PC-3 (cell line): ENCODE data around the gene LILRB3. TPM values are rescaled to one million over a fixed set of nuclear protein-coding genes. Genes with fewer than 3 reads are reported as not detected.

Source experiments
- ATAC-seq: fragments of 200-7000 bp; cut with Tn5 transposase; 2 replicates; pipeline ENCODE4 v1.9.1; 2020; ENCODE audit warnings: mild to moderate bottlenecking, moderate library complexity
- BruUV-seq: library from RNA; stranded (reverse); fragments of 400-500 nt; replicated peaks from 2 replicates; lab custom pipeline; 2021; lab: Mats Ljungman, UMichigan
- CTCF ChIA-PET: fragments of 300-600 bp; sonication (Branson Sonifier 250); formaldehyde crosslinking; loops from one replicate; lab custom pipeline; 2022; ENCODE audit warnings: antibody characterized with exemption; lab: Charles Lee
- POLR2A ChIA-PET: fragments of 300-600 bp; sonication (Branson Sonifier 250); formaldehyde crosslinking; loops from one replicate; lab custom pipeline; 2022; ENCODE audit warnings: antibody characterized with exemption; ENCODE audit not compliant: unreplicated experiment; lab: Charles Lee
- DNase-seq: peaks from one replicate; pipeline ENCODE4 v3.0.0-alpha.2; 2015
- H2AFZ ChIP-seq: fragments of 300-600 bp; sonication (generic); 2 replicates; pipeline ENCODE4 v1.6.0; 2016; ENCODE audit warnings: antibody characterized with exemption, low read length
- H3F3A ChIP-seq: fragments of 300-600 bp; sonication (generic); one replicate; pipeline ENCODE4 v1.6.0; 2017; ENCODE audit warnings: antibody characterized with exemption, low read length, control low read depth, mild to moderate bottlenecking; ENCODE audit not compliant: unreplicated experiment
- H3K27ac ChIP-seq: fragments of 300-600 bp; sonication (generic); 2 replicates; pipeline ENCODE4 v1.5.1; 2016; ENCODE audit warnings: mild to moderate bottlenecking, low read length
- H3K27me3 ChIP-seq: fragments of 300-600 bp; sonication (generic); 2 replicates; pipeline ENCODE4 v1.6.1; 2016; ENCODE audit warnings: low read length, mixed read lengths
- H3K36me3 ChIP-seq: fragments of 300-600 bp; sonication (generic); 2 replicates; pipeline ENCODE4 v1.6.1; 2016; ENCODE audit warnings: low read depth, mixed run types, low read length, mixed read lengths
- H3K4me1 ChIP-seq: fragments of 300-600 bp; sonication (generic); 2 replicates; pipeline ENCODE4 v1.5.1; 2016; ENCODE audit warnings: low read length; ENCODE audit not compliant: insufficient read depth
- H3K4me2 ChIP-seq: fragments of 300-600 bp; sonication (generic); 2 replicates; pipeline ENCODE4 v1.6.0; 2016; ENCODE audit warnings: low read length
- H3K4me3 ChIP-seq: fragments of 300-600 bp; sonication (generic); 2 replicates; pipeline ENCODE4 v1.5.1; 2016; ENCODE audit warnings: mild to moderate bottlenecking, low read length, mixed read lengths
- H3K79me2 ChIP-seq: fragments of 300-600 bp; sonication (generic); 2 replicates; pipeline ENCODE4 v1.6.1; 2017; ENCODE audit warnings: low read length, mixed read lengths
- H3K9ac ChIP-seq: fragments of 300-600 bp; sonication (generic); 2 replicates; pipeline ENCODE4 v1.6.0; 2016; ENCODE audit warnings: mild to moderate bottlenecking, low read length
- H3K9me2 ChIP-seq: fragments of 300-600 bp; sonication (generic); replicated peaks from 2 replicates; pipeline ENCODE4 v1.6.1; 2016; ENCODE audit warnings: mixed run types, low read length, mixed read lengths
- H3K9me3 ChIP-seq: fragments of 300-600 bp; sonication (generic); 2 replicates; pipeline ENCODE4 v1.6.1; 2016; ENCODE audit warnings: low read length, mixed read lengths
- H4K20me1 ChIP-seq: fragments of 300-600 bp; sonication (generic); 2 replicates; pipeline ENCODE4 v1.6.1; 2016; ENCODE audit warnings: low read length, mixed read lengths
- EZH2 ChIP-seq: fragments of 300-600 bp; sonication (generic); IDR thresholded peaks from one replicate; pipeline ENCODE4 v1.6.1; 2017; ENCODE audit warnings: antibody characterized with exemption, mild to moderate bottlenecking, low read length; ENCODE audit not compliant: unreplicated experiment
- EZH2phosphoT487 ChIP-seq: fragments of 300-600 bp; sonication (generic); IDR thresholded peaks from 2 replicates; pipeline ENCODE4 v1.6.1; 2018; ENCODE audit warnings: mild to moderate bottlenecking, antibody characterized with exemption, low read length, borderline replicate concordance
- intact Hi-C: fragments of 100-400 bp; cut with micrococcal nuclease; formaldehyde crosslinking; loops from 2 replicates; pipeline ENCODE4 v1.9.0; 2023
- total RNA-seq: library from RNA; depleted of rRNA; stranded (reverse); fragments of >200 nt; gene quantifications from 2 replicates; pipeline ENCODE4 v1.2.3, GENCODE V29; 2014
- TF ChIP-seq, protein P1 (sequence below): fragments of 300-600 bp; sonication (generic); conservative IDR thresholded peaks from 2 replicates; pipeline ENCODE4 v1.5.1; 2017; ENCODE audit warnings: antibody characterized with exemption, low read depth, mild to moderate bottlenecking, low read length

The LILRB3 gene
- total RNA-seq, 1 experiment from 2014 or later = not detected

- no peak overlapping the region for H2AFZ ChIP-seq
- H4K20me1 ChIP-seq = peaks cover 60% of the 10 kb centered on the region
- ChIA-PET POLR2A (interaction anchor here (0.5 to 1.6 kb wide), 4 partner anchors 8 to 341 kb away, joined by 3 to 18 read pairs (median 3); partner anchors contain the start of genes LENG9, MBOAT7 and TSEN34), CTCF (interaction anchor here (0.6 kb wide), 1 partner anchor 184 kb away, joined by 6 read pairs; no protein-coding TSS in a partner anchor)
- no peaks in the 10 kb centered on the region for H3K9me2 ChIP-seq
- peak overlapping the region; percentile 50 for H3K4me2 ChIP-seq
- intact Hi-C loops = no loop called here
- H3K79me2 ChIP-seq = peaks cover 48% of the 10 kb centered on the region
- no peaks in the 10 kb centered on the region for H3K9me3 ChIP-seq
- H3K4me1 ChIP-seq = peaks cover 36% of the 10 kb centered on the region
- H3K4me3 ChIP-seq = no peak overlapping the region
- ATAC-seq (peak; percentile 91), DNase-seq (peak; percentile 99)
- no peak overlapping the region for H3K9ac ChIP-seq
- peaks cover 40% of the 10 kb centered on the region for H3K36me3 ChIP-seq
- BruUV-seq = no TSS peak
- H3F3A ChIP-seq = peaks cover 23% of the 10 kb centered on the region
- no peaks in the 10 kb centered on the region for H3K27me3 ChIP-seq
- TF ChIP-seq, protein P1, sequence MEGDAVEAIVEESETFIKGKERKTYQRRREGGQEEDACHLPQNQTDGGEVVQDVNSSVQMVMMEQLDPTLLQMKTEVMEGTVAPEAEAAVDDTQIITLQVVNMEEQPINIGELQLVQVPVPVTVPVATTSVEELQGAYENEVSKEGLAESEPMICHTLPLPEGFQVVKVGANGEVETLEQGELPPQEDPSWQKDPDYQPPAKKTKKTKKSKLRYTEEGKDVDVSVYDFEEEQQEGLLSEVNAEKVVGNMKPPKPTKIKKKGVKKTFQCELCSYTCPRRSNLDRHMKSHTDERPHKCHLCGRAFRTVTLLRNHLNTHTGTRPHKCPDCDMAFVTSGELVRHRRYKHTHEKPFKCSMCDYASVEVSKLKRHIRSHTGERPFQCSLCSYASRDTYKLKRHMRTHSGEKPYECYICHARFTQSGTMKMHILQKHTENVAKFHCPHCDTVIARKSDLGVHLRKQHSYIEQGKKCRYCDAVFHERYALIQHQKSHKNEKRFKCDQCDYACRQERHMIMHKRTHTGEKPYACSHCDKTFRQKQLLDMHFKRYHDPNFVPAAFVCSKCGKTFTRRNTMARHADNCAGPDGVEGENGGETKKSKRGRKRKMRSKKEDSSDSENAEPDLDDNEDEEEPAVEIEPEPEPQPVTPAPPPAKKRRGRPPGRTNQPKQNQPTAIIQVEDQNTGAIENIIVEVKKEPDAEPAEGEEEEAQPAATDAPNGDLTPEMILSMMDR = no peak
- TF ChIP-seq EZH2 = no peak
- no peak for TF ChIP-seq EZH2phosphoT487
- H3K27ac ChIP-seq = peak overlapping the region; percentile 72
Observed at GRCh38 chr19:54209811-54210494, 12.9 kb downstream of the LILRB3 start.

GRCh38 chr19:54209058-54209810 lies 13.6 kb downstream of the LILRB3 start:
- Histone ChIP-seq H3K27me3 (no peaks in the 10 kb centered on the region), H3K27ac (peak overlapping the region; percentile 72), H2AFZ (no peak overlapping the region), H3K9ac (no peak overlapping the region), H4K20me1 (peaks cover 67% of the 10 kb centered on the region), H3K79me2 (peaks cover 55% of the 10 kb centered on the region), H3K4me3 (no peak overlapping the region), H3K36me3 (peaks cover 47% of the 10 kb centered on the region), H3K9me2 (no peaks in the 10 kb centered on the region), H3K4me1 (peaks cover 43% of the 10 kb centered on the region), H3K9me3 (no peaks in the 10 kb centered on the region), H3K4me2 (peak overlapping the region; percentile 32), H3F3A (peaks cover 31% of the 10 kb centered on the region)
- ATAC-seq = peak; percentile 48
- TF ChIP-seq, protein P1 = no peak
- no peak for TF ChIP-seq EZH2phosphoT487
- no peak for TF ChIP-seq EZH2
- intact Hi-C loops = no loop called here
- ChIA-PET CTCF (interaction anchor here (0.6 kb wide), 1 partner anchor 184 kb away, joined by 6 read pairs; no protein-coding TSS in a partner anchor), POLR2A (interaction anchor here (0.5 to 1.6 kb wide), 2 partner anchors 19 to 254 kb away, joined by 3 to 18 read pairs; partner anchors contain the start of genes LENG9, MBOAT7 and TSEN34)
- DNase-seq = peak; percentile 26
- no TSS peak for BruUV-seq
